Measurements from ENCODE around the gene ASIC3. TPM values are rescaled to one million over a fixed set of nuclear protein-coding genes. Genes with fewer than 3 reads are reported as not detected.

ASIC3 gene
- total and polyA plus RNA-seq, 2 donors (not counting 3 experiments of a cell fraction or from before 2014, with no cell fraction given): 0.69 to 0.70 TPM

DNA sequence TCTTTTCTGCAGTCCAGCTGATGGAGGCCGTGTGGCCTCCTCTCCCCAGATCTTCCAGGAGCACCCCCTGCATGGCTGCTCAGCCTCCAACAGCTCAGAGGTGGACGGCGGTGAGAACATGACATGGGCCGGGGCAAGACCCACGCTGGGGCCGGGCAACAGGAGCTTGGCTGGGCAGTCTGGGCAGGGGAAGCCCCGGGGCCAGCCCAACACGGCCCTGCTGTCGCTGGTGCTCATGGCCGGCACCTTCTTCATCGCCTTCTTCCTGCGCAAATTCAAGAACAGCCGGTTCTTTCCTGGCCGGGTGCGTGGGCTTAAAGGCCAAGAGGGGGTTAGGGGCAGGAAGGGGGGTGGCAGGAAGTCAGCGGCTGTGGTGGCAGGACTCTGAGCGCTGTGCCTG is 25.7 kb downstream of the ASIC3 start:
- FAIRE-seq: no peak
- Histone ChIP-seq H3K9me1 (replicated peaks; ENCODE audit: control insufficient read depth, extremely low read depth, insufficient read depth, low read length) (no peaks in the 10 kb centered on the region), H3K4me2 (ENCODE audit: insufficient read depth, low read length) (no peak overlapping the region), H3K4me1 (ENCODE audit: control insufficient read depth, extremely low read depth, insufficient read depth, low read length) (no peaks in the 10 kb centered on the region), H3K9ac (replicated peaks; ENCODE audit: extremely low read depth, insufficient read depth, low read length) (no peak overlapping the region), H3K27ac (ENCODE audit: insufficient read depth, low read depth, low read length) (no peak overlapping the region), H4K20me1 (replicated peaks; ENCODE audit: control insufficient read depth, extremely low read depth, insufficient read depth, low read length) (no peaks in the 10 kb centered on the region), H3K79me2 (ENCODE audit: control insufficient read depth, insufficient read depth, low read length) (peaks cover 3% of the 10 kb centered on the region), H3K9me3 (replicated peaks; ENCODE audit: control insufficient read depth, insufficient read depth, low read length) (no peaks in the 10 kb centered on the region), H3K27me3 (ENCODE audit: control insufficient read depth in 2 of 2, insufficient read depth in 2 of 2, low read length in 2 of 2) (no peaks in the 10 kb centered on the region), H3K4me3 (replicated peaks in 1 of 3; ENCODE audit: insufficient read depth in 1 of 3, low read depth in 1 of 3, low read length in 3 of 3) (no peak overlapping the region), H3K36me3 (ENCODE audit: control insufficient read depth in 2 of 2, extremely low read depth in 1 of 2, insufficient read depth in 2 of 2, low read length in 2 of 2) (peaks cover 9 to 55% of the 10 kb centered on the region in 2 experiments), H2AFZ (ENCODE audit: low read depth, low read length) (no peak overlapping the region)
- dilution Hi-C loops (cut with MboI; ENCODE audit: extremely low pct_ligation_motif_present, low sequenced_read_pairs) (no loop called here), intact Hi-C loops (cut with micrococcal nuclease) (no loop called here)
- POLR2A ChIA-PET: no interaction called here
- CTCF ChIA-PET: interaction anchor here (1.0 to 1.2 kb wide), 2 partner anchors 61 to 111 kb away, joined by 3 to 4 read pairs; no protein-coding TSS in a partner anchor
- no peak for DNase-seq (ENCODE audit: low read depth, low spot score)
- TF ChIP-seq POLR2A (IDR thresholded peaks at IDR 0.05; ENCODE audit: low read depth, low read length) (no peak), JUN (IDR thresholded peaks at IDR 0.05; ENCODE audit: borderline replicate concordance, insufficient read depth, insufficient read length, low read depth) (no peak), MYC (IDR thresholded peaks at IDR 0.05; ENCODE audit: low read depth, low read length) (no peak), FOS (IDR thresholded peaks at IDR 0.05; ENCODE audit: borderline replicate concordance, insufficient read depth, low read length) (no peak), EZH2 (IDR thresholded peaks at IDR 0.05; ENCODE audit: borderline replicate concordance, low read depth, low read length, severe bottlenecking) (no peak), POLR2AphosphoS5 (IDR thresholded peaks at IDR 0.05; ENCODE audit: insufficient read depth, low read depth, low read length) (no peak), GATA2 (IDR thresholded peaks at IDR 0.05; ENCODE audit: insufficient read depth, insufficient read length, low read depth, low read length) (no peak)
- TF ChIP-seq, protein P1, sequence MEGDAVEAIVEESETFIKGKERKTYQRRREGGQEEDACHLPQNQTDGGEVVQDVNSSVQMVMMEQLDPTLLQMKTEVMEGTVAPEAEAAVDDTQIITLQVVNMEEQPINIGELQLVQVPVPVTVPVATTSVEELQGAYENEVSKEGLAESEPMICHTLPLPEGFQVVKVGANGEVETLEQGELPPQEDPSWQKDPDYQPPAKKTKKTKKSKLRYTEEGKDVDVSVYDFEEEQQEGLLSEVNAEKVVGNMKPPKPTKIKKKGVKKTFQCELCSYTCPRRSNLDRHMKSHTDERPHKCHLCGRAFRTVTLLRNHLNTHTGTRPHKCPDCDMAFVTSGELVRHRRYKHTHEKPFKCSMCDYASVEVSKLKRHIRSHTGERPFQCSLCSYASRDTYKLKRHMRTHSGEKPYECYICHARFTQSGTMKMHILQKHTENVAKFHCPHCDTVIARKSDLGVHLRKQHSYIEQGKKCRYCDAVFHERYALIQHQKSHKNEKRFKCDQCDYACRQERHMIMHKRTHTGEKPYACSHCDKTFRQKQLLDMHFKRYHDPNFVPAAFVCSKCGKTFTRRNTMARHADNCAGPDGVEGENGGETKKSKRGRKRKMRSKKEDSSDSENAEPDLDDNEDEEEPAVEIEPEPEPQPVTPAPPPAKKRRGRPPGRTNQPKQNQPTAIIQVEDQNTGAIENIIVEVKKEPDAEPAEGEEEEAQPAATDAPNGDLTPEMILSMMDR (IDR thresholded peaks at IDR 0.05; ENCODE audit: extremely low read depth in 1 of 2, insufficient read depth in 1 of 2, low read depth in 1 of 2, low read length in 2 of 2): no peak
- TF ChIP-seq, protein P2, sequence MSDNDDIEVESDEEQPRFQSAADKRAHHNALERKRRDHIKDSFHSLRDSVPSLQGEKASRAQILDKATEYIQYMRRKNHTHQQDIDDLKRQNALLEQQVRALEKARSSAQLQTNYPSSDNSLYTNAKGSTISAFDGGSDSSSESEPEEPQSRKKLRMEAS (IDR thresholded peaks at IDR 0.05; ENCODE audit: insufficient read depth, insufficient read length): no peak
- no TSS peak for BruUV-seq (replicated peaks)

Measured in endothelial cell of umbilical vein (primary cell).